GDM1 (cell line): ENCODE data around the gene GAS7.
"Not testable (repeated sequence)": the region's sequence is repeated elsewhere in the genome, so short reads cannot be mapped to it uniquely, and the experiment has no call there.

ENCODE experiments used
- DNase-seq: peaks from one replicate; lab custom pipeline; 2025; lab: John Stamatoyannopoulos, UW

GAS7 gene

GRCh38 chr17:10022416-10022815 lies 176.0 kb downstream of the GAS7 start:
- no peak for DNase-seq

DNA sequence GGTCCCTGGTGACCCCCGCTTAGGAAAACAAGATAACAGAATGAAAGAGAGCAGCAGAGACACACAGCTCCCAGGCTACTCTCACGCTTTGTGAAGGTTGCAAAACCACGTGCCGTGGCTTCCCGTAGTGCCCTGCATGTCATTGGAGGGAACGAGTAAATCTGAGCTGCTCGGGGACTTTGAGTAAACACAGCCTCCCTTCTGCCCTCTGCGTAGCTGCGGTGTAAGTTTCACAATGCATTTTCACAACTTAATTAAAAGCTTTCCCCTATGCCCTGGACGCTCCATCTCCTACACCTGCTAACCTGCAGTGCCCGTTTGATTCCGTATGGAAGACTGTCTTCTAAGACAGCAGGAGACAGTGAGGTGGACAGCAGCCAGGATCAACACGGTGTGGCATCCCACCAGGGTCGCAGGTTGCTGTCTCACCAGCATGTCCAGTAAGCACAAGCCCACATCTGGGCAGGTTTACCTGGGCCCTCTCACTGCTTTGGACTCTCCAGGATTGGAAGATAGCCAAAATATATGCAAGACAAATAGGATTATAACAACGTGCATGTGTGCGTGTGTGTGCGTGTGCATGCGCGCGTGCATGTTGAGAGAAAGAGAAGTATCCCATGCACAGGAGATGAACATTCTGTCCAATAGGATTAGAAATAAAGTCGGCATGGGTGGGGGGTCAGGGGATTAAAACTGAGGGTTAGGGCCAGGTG lies 177.0 kb downstream of the GAS7 start:
- no peak for DNase-seq

- no peak for DNase-seq
These were observed 178.4 kb downstream of the GAS7 start for GRCh38 chr17:10019941-10020451.

DNA sequence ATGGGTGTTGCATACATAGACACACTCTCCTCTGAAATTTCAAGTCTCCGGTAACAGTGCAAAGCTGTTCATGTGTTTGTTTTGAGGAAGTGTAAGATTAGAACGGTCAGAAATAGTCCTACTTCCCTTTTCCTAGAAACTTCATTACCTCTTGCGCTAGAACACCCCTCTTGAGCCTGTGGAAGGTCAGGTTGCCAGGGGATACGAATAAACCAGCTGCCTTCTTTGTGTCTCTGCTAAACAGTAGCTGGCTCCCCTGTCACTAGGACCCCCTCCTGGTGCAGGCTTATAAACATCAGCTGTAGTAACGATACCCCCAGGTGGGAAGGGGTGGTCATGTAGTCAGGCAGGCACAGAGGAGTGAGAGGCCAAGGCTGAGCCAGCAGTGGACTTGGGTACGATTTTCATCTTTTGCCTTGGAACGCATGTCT lies 179.9 kb downstream of the GAS7 start:
- peak; percentile 47 for DNase-seq

DNA sequence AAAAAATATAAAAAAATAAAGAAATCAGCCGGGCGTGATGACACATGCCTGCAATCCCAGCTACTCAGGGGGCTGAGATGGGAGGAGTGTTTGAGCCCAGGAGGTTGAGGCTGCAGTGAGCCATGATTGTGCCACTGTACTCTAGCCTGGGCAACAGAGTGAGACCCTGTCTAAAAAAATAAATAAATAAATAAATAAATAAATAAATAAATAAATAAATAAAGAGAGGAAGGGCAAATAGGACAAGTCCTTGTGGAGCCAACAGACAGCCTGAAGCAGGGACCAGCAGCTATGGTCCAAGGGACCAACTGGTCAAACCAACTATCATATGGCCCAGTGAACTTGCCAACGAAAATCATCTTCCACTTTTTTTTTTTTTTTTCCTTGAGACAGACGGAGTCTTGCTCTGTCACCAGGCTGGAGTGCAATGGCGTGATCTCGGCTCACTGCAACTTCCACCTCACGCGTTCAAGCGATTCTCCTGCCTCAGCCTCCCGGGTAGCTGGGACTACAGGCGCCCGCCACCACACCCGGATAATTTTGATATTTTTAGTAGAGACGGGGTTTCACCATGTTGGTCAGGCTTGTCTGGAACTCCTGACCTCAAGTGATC lies 181.3 kb downstream of the GAS7 start:
- not testable (repeated sequence) for DNase-seq

DNA sequence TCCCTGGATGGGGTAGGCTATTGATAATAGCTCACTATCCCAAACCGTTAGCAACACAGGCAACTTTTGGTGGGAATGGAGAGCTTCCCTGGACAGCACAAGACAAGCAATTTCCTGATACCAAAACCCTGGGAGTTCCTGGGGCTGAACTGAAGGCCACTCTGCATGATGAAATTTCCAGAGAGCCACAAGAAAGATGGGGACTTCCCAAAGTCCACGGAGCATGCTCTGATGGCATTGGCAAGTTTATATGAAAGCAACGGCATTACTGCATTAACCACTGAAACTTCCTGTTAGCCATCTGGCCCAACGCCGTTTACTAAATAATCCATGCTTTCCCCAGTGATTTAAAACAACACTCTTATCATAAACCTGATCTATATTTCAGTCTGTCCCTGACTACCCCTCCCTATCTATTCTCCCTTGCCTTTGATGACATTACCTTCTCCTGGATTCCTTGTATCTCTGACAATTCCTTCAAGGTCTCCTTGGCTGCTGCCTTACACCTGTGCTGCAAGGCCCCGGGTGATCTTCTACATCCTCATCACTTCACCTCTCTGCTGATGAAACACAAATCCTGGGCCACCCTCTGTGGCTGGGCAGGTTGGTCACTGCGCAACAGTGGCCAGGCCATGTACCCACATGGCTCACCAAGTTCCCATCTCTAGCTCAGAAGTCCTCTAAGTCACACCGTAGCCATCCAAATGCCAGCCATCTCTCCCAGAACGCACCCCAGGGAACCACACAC lies 184.9 kb downstream of the GAS7 start:
- DNase-seq = no peak

DNA sequence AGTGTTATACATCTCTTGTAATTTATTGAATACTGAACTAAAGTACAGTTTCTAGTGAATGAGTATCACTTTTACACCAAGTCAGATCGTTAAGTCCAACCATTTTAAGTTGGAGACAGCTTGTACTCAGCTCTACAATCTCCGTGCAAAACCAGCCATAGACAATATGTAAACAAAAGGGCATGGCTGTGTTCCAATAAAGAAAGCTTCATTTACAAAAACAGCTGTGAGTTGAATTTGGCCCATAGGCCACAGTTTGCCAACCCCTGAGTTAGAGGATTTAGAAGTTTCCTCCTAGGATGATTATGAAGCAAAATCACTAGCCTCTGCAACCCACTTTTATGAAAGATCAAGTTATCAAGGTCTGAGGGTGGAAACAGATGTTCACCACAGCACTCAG lies 187.7 kb downstream of the GAS7 start:
- no peak for DNase-seq

- DNase-seq = no peak
These were observed 194.7 kb downstream of the GAS7 start for GRCh38 chr17:10003705-10004104.

GRCh38 chr17:10002567-10003360 lies 195.6 kb downstream of the GAS7 start:
- DNase-seq = not testable (repeated sequence)

DNA sequence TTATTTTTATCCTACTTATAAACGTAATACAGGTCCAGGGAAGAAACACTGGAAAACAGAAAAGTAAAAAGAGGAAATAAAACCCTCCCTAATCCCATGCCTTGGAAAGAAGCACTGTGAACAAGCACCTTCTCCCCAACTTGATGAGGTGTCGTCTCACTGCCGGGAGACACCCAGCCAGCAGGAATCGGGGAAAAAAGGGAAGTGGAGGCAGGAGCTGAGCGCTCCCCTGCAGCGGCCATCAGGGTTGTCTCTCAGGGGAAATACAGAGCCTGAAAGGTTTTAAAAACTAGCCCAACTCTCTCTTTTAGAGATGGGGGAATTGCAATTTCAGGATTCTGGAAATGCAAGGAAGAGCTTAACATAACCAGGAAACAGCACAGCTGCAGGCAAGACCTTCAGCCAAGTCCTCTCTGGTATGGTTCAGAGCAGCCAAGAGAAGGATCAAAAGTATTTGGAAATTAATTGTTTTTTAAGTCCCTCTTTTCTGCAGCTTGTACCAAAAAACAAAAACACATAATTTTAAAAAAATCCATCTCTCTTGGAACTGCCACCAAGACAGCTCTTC lies 197.0 kb downstream of the GAS7 start:
- DNase-seq = no peak

- no peak for DNase-seq
These were observed 198.3 kb downstream of the GAS7 start for GRCh38 chr17:9999919-10000695.

DNA sequence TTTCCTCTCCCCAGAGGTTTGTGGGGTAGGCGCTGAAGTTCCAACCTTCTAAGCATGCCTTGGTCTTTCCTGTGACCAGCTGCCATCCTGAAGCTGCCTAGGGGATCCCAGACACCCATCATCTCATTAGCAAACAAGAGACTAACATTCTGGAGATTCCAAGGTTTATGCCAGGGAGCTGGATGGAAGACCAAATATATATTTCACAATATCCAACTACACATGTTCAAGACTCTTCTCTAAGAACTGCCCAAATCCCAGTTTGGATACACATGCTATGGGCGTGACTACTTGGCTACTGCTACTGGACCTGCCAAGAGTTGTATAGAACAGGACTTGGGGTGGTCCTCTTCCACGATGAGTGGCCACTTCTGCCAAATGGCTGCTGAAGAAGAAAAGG lies 200.3 kb downstream of the GAS7 start:
- no peak for DNase-seq

GRCh38 chr17:9994761-9995160 lies 203.6 kb downstream of the GAS7 start:
- no peak for DNase-seq

GRCh38 chr17:9991796-9992195 lies 206.6 kb downstream of the GAS7 start:
- DNase-seq = no peak

- no peak for DNase-seq
These were observed 207.1 kb downstream of the GAS7 start for GRCh38 chr17:9991351-9991750.

GRCh38 chr17:9987779-9988585 lies 210.4 kb downstream of the GAS7 start:
- DNase-seq = no peak

DNA sequence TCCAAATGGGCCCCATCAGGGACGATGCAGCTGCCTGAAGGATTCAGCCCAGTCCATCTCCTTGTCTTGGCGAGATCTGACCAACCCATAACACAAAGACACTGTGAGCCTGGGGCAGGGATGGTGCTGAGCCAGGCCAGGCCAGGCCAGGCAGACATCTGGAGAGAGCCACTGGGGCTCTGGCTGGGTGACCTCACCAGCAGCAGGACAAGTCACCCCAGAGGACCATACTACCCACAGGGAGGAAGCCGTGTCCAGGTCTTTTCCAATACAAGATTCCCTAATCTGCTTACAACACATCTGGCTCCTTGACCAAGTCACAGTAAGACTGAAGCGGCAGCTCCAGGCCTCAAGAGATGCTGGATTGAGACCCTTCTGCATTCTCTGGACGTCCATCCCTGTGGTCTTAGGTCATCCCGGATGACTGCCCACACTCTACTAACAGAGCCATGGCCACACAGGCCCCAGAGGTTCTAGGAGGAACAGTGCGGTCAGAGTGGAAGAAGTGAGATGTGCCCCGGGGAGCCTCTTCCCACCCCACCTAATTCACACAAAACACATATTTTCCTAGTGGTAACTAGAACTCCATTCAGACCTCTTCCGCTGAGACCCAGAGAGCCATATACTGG lies 211.5 kb downstream of the GAS7 start:
- DNase-seq = no peak

GRCh38 chr17:9985646-9986045 lies 212.8 kb downstream of the GAS7 start:
- DNase-seq = no peak

DNA sequence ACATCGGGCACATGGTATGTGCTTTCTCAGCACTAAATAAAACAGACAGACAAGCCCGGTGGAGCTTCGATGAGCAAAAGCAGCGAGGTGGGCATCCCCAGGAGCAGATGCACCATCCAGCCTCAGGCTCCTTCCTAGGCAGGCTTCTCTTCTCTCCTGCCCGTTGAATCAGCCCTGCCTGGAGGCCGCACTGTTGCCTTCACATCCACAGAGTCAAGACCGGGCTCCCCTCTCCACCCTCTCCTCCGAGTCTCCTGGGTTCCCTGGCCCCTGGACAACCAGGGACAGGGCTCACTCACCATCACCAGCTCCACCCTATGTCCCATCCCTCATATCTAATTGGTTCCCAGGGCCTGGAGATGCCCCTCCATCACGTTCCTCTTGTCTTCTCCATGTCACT lies 213.6 kb downstream of the GAS7 start:
- DNase-seq = no peak

DNA sequence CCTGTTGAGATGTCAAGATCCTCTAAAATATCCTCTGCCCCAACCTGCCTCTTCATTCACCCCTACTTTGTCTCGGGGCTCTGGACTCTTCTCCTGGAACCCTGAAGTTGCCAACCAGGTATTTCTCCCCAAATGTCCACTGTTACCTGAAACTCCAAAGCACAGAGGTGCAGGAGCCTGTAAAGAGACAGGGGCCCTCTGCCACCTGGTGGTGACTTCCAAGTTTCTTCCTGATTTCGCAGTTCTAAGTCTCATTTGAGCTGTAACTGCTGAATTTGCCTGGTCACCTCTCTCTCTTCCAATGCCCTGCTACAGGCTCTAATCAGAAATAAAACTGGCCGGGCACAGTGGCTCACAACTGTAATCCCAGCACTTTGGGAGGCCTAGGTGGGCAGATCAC lies 216.2 kb downstream of the GAS7 start:
- DNase-seq = no peak
